NCI-H82 treated with DMSO at 0.1 percent for 48 hours (cell line): Measurements from ENCODE around the gene TCAP.

ENCODE experiments used
- DNase-seq: peaks from one replicate; lab custom pipeline; 2025; ENCODE audit not compliant: unreplicated experiment; lab: John Stamatoyannopoulos, UW

The TCAP gene, protein sequence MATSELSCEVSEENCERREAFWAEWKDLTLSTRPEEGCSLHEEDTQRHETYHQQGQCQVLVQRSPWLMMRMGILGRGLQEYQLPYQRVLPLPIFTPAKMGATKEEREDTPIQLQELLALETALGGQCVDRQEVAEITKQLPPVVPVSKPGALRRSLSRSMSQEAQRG

DNA sequence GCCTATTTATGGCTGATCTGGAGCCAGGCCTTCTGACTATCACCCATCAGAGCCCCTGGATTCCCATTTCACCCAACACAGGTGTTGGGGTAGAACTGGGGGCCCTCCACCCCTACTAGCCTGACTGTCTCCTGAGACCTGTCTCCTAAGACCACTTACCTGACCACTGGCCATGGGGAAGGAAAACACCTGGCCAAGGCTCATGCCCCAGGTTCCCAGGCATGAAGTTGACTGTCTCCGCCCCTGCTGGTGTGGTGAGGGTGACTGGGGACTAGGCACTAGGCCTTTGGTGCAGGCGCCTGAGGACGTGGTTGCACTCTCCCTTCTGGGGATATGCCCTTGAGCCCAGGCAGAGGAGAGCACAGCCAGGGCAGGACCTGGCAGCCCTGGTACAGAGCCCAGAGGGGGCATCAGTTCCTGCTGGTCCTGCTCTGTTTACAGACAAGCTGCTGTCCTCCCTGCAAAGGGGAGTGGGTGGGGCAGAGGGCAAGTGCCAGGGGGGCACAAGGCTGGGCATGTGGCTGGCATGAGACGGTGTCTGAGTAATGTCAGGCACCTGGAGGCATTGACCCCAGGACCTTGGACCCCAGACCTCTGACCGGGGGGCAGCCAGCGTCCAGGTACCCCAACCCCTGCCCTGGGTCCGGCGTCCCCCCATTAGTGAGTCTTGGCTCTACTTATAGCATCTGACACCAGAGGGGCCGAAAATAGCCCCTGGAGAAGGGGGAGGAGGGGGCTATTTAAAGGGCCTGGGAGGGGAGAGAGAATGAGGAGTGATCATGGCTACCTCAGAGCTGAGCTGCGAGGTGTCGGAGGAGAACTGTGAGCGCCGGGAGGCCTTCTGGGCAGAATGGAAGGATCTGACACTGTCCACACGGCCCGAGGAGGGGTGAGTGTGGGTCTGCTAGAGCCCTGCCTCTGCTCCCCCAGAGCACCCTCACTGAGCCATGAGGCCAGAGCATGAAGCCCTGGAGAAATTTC is at the start of gene TCAP:
Gene TCAP (plus strand): TSS at position 769 of the 981 bp plus-strand sequence. CDS start 11 bp downstream, at position 780.
- DNase-seq: no peak

DNA sequence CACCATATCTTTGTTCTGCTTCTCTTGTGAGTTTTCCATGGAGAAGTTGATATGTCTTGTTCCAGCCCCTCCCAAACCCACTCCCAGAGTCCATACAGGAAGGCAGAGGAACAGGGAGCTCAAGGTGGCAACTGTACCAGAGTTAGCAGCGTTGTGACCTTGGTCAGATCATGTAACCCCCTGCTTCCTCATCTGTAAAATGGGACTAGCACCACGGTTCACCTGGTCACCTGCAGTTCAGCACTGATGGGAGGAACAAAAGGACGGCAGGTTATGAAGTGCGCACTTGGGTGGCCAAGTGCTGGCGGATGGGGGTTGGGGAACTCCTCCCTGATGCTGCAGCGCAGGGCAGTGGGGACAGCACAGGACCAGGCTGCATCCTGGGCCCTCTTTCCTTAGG is 49.7 kb upstream of the TCAP start:
- no peak for DNase-seq

DNA sequence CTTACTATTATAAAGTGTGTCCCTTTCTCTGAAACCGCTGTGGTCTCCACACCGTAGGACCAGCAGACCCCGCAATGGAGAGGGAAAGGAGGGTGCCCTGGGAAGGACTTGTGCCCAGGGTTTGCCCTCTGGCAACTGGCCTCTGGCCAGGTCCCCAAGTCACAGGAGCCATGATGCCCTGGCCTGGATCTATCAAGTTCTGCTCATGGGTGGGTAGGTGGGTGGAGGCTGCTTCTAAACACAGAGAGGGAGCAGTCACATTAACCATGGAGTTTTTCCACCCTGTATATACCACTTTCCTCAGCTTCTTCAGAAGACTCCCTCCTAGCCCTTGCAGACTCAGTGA is 48.1 kb upstream of the TCAP start:
- DNase-seq: no peak

DNA sequence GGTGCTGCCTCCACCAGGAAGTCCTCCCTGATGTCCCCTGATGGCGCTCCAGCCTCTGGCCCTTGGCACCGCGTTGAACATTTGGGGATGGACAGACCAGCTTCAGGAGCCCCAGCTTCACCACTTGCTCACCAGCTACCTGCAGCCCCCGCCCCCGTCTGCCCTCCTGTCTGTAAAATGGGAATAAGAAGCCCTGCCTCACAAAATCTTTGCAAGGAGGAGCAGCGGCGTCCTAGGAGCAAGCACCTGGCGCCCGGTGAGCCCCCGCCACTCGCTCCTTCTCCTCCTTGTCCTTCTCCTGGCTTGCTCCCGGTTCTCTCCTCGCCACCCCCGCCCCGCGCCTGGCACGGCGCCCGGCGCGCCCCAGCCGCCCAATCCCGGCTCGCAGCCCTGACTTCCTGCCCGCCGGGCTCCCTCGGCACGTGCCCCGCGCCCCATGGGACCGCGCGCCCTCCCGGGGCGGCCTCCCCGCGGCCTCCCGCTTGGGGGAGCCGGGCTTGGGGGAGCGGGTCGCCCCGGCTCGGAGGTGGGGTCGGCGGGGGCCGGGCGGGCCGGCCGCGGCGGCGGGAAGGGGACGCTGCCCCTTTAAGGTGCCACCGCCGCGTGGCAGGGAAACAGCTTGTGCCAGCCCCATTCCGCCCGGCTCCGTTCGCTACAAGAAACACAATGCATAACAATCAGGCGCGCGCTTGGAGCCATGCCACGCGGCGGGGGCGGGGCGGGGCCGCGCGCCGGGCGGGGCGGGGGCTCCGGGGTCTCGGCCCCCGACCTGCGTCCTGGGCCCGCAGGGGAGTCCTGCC is 47.5 kb upstream of the TCAP start:
- DNase-seq: no peak

DNA sequence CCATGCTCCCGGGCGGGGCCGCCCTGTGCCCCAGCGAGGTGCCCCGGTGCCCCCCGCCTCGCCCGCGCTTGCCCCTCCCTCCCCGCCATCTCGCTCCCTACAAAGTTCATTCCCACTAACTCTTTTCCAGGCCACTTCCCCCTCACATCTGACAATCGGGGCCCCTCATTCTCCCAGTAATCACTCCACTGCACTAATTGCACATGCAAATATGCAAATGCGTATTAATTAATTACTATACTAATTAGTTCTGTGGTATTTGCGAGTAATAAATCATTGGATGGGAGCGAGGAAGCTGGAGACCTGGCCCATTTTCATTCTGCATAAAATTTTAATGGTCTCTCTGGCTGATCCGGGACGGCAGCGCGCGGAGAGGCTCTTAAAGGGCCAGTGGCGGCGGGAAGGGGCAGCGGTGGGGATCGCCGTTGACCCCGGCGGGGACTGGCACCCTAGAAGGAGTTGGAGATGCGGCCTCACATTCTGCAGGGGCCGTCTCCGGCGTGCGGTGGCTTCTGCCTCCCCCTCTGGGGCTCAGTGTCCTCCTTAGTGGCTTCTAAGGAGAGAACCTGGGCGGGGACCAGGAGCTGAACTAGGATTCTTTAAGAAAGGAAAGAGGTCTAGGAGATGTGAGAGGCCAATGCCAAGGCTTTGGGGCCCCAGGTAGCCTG is 46.8 kb upstream of the TCAP start:
- DNase-seq: no peak

DNA sequence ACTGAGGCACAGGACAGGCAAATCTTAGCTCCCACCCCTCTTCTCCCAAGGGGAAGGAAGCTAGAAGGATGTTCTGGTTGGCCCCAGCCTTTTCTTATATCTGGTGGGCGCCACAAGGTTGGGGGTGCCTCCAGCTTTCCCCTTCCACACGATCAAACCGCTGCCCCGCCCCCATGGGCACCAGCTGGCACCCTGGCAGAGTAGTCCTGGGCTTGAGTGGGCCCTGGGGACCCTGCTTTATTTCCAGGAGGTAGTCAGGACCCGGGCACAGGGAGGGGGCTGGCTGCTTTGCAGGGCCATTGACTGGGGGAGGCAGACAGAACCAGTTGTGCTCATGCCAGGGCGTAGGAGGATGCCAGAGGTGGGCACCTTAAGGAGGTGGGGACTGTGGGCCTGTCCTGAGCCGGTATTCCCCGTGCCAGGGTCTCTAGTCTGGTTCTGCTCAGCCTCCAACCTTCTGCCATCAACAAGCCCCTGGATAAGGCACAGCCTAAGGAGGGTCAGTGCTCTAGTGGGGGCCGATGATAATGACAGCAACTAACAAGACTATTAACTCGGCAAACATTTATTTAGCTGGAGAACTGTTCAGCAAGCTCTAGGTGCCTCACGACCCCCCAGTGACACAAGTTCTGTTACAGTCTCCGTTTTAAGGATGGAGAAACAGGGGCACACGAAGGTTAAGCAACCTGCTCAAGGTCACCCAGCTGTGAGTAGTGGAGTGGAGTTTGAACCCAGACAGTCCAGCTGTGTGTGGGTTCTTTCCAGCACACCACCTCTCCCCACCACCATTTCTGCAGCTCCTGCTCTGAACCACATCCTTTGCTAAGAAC is 46.0 kb upstream of the TCAP start:
- no peak for DNase-seq

DNA sequence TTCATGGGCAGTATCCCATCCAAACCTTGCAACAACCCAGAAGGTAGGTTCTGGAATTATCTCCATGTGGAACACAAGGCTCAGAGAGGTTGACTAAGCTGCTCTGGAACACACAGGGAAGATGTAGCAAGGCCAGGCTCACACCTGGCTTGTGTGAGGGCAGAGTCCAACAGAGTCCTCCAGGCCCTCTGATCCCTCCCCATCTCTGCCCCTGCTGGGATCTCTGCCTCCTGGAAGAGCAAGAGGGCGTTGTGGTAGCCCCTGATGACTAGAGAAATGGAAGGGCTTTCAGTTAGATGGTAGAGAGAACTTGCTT is 45.4 kb upstream of the TCAP start:
- no peak for DNase-seq

DNA sequence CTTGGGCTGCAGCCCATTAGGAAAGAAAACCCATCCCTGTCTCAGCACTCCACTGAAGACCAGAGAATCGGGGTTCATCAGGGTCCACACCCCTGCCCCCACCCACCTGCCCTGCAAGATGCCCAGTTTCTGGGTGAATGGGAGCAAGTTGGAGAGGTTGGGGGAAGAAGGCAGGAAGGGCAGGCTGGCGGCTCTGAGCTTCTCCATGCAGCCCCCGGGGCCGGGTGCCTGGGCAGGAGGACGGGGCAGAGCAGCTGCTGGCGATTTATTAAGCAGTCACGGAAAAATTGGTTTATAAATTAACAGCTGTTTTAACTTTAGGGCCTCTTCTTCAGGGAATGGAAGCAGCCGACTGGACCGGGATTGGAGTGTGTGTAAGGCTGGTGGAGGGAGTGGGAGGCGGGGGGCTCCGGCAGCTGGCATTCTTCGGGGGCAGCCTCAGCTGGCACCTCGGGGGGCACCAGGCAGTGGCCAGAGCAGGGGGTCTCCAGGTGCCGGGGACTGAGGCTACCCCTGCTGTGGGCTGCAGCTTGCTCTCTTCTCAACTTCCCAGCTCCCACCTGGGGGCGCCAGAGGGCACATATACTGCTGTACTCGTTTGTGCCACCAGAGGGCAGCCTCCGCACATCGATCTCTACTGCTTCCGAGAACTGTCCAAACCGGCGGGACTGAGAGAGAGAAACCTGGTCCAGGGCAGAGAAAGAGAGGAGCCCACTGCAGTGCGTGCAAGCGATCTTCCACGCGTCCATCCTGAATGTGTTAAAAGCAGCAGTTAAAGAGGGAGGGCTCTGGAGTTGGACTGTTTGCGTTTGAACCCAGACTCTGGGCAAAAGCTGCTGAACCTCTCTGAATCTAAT is 43.4 kb upstream of the TCAP start:
- DNase-seq: peak; percentile 77

DNA sequence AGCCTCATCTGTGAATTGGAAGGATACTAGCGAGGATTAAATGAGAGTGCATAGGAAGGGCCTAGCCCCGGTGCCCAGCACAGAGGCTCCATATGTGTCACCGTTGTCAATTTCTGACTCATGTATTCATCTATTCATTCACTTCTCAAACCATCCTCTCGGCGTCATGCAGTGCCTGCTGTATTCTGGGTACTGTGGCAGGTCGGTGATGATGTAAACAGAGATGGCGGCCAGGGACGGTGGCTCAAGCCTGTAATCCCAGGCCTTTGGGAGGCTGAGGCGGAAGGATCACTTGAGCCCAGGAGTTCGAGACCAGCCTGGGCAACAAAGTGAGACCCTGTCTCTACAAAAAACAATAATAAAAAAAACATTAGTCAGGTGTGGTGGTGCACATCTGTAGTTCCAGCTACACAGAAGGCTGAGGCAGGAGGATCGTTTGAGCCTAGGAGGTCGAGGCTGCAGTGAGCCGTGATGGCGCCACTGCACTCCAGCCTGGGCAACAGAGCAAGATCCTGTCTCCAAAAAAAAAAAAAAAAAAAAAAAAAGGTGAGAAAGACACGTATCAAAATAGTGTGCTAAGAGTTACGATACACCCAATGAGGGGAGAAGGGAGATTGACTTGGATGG is 42.7 kb upstream of the TCAP start:
- no peak for DNase-seq

DNA sequence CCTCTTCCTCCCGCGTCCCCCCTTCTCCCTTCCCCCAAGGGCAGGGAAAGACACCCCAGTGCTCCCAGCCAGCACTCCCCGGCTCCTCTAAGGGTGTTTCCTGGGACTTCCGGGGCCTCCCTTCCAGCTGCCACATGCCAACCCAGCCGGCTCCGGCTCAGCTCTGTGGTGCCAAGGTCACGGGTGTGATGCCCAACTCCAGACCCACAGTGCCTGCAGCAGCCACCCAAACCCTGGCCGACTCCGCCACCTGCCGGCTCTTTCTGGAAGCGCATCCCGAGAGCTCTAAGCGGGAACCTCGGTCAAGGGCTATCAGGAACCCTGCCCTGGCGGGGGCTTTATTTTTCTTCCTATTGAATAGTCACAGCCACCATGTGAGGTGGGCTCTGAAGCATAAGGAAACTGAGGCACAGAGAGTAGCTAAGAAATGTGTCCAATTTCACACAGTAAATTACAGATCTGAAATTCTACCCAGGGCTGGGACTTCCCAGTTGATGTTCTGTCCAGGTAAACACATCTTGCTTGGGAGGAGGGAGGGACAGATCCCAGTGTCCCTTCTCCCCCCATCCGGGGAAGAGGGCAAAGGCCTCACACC is 41.7 kb upstream of the TCAP start:
- DNase-seq: peak; percentile 33

DNA sequence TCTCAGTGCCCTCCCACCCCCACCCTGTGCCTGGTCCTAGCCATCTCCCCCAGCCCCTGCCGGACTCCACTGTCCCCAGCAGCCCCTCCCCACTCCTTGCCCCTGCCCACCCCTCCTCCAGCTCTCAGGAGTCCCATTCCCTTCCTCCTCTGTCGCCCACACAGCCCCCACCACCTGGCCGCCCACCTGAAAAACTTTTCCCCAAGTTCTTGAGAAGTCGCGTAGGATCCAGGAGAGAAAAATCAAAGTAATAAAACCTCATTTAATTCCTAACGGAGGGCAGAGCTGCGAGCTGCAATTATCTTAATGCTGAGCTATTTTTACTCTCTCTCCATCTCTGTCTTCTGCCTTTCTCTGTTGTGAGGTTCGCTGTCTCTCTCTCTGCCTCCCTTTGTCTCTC is 40.8 kb upstream of the TCAP start:
- DNase-seq: no peak

DNA sequence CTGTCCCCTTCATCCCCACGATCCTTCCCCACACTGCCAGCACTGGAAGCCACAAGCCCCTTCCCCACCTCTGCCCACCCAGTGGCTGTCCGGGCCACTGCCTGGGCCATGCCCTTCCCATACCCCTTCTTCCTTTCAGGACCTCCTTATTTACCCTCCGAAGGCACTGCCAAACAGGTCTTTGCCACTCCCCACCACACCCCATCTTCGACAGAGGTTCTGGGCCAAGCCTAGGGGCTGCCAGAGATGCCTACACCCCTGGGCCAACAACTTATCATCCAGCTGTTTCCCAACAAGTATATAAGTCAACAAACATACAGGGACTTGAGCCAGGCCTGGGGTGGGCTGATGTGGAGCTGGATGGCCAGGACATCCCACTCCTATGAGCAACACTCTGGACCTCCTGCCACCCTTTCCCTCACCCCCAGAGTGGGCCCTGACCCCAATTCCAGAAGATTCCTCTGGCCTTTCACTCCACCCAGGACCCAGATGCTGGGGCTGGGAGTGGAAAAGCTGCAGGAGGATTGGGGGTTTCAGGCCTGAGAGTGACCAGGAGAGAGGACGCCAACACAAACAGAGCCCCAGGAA is 39.9 kb upstream of the TCAP start:
- DNase-seq: no peak

DNA sequence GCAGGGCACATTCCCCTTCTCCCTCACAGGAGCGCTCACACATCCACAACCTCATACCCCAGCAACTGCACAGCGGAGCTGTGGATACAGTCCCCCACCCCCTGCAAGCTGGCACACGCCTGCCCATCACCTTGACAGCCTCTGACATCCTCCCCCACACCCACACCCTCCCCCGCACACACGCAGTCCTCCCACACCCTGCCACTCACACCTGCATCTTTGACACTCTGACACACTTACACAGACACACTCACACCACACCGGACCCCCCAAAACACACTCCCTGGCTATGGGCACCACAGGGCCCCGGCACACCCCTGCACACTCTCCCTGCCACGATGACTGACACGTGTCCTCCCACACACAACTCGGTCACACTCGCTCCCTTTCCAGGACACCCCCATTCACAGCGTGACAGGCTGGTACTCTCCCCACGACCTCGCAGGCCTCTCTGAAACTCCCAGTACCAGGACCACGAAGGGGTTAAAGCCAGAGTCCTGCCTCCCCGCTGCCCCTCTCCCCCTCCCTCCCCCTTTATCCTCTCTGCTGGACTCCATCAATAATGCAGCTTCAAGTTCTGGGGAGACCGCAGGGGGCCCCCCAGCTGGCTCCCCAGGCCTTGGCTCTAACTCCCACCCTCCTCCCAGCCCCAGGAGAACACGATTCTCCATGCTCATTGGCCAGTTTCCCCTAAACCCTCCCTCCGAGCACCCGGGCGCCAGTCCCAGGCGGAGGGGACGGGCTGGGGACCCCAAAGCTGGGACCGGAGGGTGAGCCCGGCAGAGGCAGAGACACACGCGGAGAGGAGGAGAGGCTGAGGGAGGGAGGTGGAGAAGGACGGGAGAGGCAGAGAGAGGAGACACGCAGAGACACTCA is 38.7 kb upstream of the TCAP start, which contains the start of gene PPP1R1B:
Gene PPP1R1B (plus strand): TSS at position 782 of the 876 bp plus-strand sequence. CDS start 441 bp downstream, outside the sequence.
- no peak for DNase-seq

DNA sequence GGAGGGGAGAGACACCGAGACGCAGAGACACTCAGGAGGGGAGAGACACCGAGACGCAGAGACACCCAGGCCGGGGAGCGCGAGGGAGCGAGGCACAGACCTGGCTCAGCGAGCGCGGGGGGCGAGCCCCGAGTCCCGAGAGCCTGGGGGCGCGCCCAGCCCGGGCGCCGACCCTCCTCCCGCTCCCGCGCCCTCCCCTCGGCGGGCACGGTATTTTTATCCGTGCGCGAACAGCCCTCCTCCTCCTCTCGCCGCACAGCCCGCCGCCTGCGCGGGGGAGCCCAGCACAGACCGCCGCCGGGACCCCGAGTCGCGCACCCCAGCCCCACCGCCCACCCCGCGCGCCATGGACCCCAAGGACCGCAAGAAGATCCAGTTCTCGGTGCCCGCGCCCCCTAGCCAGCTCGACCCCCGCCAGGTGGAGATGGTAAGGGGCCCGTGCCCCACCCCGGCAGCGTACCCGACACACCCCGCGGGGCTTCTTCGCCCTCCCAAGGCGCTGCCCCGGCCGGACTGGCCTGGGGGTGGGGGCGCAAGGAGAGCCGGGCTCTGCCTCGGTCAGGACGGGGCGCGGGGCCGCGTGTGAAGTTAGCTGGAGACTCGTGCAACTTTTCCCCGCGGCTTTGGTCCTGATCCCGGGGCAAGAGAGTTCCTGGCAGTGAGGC is 38.0 kb upstream of the TCAP start:
- DNase-seq: no peak

DNA sequence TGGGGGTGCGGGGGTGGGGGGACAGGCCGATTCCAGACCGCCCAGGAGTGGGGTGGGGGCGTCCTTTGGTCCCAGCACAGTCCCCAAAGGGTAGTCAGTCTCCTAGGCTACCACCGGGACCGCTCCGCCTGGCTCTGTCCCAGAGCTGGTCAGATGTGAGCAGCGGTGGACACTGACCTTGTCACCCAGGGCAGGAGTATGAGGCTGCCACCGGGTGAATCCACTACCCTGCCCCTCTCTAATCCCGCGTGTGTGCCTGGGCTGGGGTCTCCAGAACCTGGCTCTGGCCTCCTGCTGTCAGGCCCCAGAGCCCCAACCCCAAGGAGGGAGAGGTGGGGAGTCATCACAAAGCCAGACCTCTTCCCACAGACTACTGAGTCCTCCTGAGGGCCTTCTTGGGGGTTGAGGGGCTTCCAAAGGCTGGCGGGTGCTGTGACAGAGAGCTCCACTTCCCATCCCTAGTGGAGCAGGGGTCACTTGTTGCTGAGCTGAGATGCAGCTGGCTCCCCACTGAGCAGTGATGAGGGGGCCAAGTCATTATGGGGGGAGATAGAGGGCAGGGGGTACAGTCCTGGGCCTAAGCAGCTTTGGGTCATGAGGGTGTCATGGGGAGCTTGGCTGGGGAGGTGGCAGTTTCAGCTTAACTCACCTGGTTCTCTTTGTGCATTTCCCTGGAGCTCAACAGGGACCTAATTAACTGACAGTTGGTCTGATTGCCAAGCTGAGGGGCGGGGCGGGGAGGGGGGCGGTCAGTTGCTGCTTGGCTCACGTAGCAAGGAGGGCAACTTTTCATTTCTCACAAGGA is 37.2 kb upstream of the TCAP start:
- no peak for DNase-seq
